ENCODE measurements around the gene LEP. TPM values are rescaled to one million over a fixed set of nuclear protein-coding genes. Genes with fewer than 3 reads are reported as not detected.

LEP gene
- total RNA-seq, 4 donors from 2014 or later = 0.54 to 10.2 (median 4.2) TPM

GRCh38 chr7:128203047-128203491 is 38.0 kb upstream of the LEP start:
- intact Hi-C loops (cut with DNase I; ENCODE audit: low total_unique reads) = no loop called here
- H3K4me3 ChIP-seq (ENCODE audit: low read depth, poor library complexity, severe bottlenecking) = no peak overlapping the region
- peak in 1 of 2 donors; percentile 68 for DNase-seq (ENCODE audit: low spot score in 2 of 2)
- no peak for TF ChIP-seq POLR2A (IDR thresholded peaks at IDR 0.05)
- 52 to 56% methylated on average over 12 of the region's 12 CpGs for WGBS, 2 donors

GRCh38 chr7:128203710-128204214 is 37.3 kb upstream of the LEP start:
- WGBS, 2 donors = 55 to 72% methylated on average over 8 of the region's 8 CpGs
- no peak overlapping the region for H3K4me3 ChIP-seq (ENCODE audit: low read depth, poor library complexity, severe bottlenecking)
- intact Hi-C loops (cut with DNase I; ENCODE audit: low total_unique reads) = no loop called here
- TF ChIP-seq POLR2A (IDR thresholded peaks at IDR 0.05) (no peak), CTCF (IDR thresholded peaks at IDR 0.05) (no peak)
- DNase-seq (ENCODE audit: low spot score in 2 of 2) = peak in 1 of 2 donors; percentile 66

- DNase-seq (ENCODE audit: low spot score in 2 of 2) = peak in 1 of 2 donors; percentile 21
- no peak overlapping the region for H3K4me3 ChIP-seq (ENCODE audit: low read depth, poor library complexity, severe bottlenecking)
- TF ChIP-seq CTCF (IDR thresholded peaks at IDR 0.05) = no peak
- no peak for TF ChIP-seq POLR2A (IDR thresholded peaks at IDR 0.05)
- intact Hi-C loops (cut with DNase I; ENCODE audit: low total_unique reads) = no loop called here
- WGBS, 2 donors = 89% methylated on average over 5 of the region's 5 CpGs
Observed at GRCh38 chr7:128204455-128204854, 36.6 kb upstream of the LEP start.

GRCh38 chr7:128205068-128205467 is 36.0 kb upstream of the LEP start:
- intact Hi-C loops (cut with DNase I; ENCODE audit: low total_unique reads) = loop anchor here (5.0 kb wide), 2 partner anchors 68 to 498 kb away; no protein-coding TSS in a partner anchor

GRCh38 chr7:128206017-128206746 is 34.9 kb upstream of the LEP start:
- peak in 1 of 2 donors; percentile 76 for DNase-seq (ENCODE audit: low spot score in 2 of 2)
- 82 to 89% methylated on average over 15 to 16 of the region's 16 CpGs for WGBS, 2 donors
- H3K4me3 ChIP-seq (ENCODE audit: low read depth, poor library complexity, severe bottlenecking) = no peak overlapping the region
- TF ChIP-seq CTCF (IDR thresholded peaks at IDR 0.05) (no peak), POLR2A (IDR thresholded peaks at IDR 0.05) (no peak)
- intact Hi-C loops (cut with DNase I; ENCODE audit: low total_unique reads) = loop anchor here (5.0 kb wide), 2 partner anchors 69 to 499 kb away; no protein-coding TSS in a partner anchor

More at GRCh38 chr7:128205068-128205467, 36.0 kb upstream of the LEP start:
- WGBS, 2 donors = 91 to 94% methylated on average over 4 of the region's 4 CpGs
- TF ChIP-seq CTCF (IDR thresholded peaks at IDR 0.05) (no peak), POLR2A (IDR thresholded peaks at IDR 0.05) (no peak)
- peak in 1 of 2 donors; percentile 39 for DNase-seq (ENCODE audit: low spot score in 2 of 2)
- H3K4me3 ChIP-seq (ENCODE audit: low read depth, poor library complexity, severe bottlenecking) = no peak overlapping the region

- no peak overlapping the region for H3K4me3 ChIP-seq (ENCODE audit: low read depth, poor library complexity, severe bottlenecking)
- peak in 1 of 2 donors; percentile 72 for DNase-seq (ENCODE audit: low spot score in 2 of 2)
- 81 to 84% methylated on average over 8 of the region's 9 CpGs for WGBS, 2 donors
- TF ChIP-seq POLR2A (IDR thresholded peaks at IDR 0.05) = no peak
- TF ChIP-seq CTCF (IDR thresholded peaks at IDR 0.05) = no peak
- intact Hi-C loops (cut with DNase I; ENCODE audit: low total_unique reads) = loop anchor here (5.0 kb wide), 2 partner anchors 70 to 500 kb away; no protein-coding TSS in a partner anchor
Observed at GRCh38 chr7:128206747-128207500, 34.2 kb upstream of the LEP start.
